ENCODE results near the gene DYNLRB2.

The DYNLRB2 gene

DNA sequence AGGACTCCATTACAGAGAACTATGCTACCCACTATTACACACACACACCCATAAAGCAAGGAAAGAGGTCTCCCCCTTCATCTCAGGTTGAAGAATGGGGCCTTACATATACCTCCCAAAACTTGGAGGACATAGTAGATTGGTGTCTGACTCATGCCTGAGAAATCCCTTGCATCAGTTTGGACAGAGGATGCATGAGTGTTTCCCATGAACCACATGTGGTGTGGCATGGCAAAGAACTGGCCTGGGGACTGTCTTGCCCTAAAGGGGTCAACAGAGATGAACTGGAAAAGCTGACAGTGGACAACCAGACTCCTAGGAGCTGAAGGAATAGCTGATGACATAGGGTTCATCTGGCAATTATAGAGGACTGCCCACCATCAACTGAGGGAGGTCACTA, 54.0 kb downstream of the DYNLRB2 start:
- Histone ChIP-seq H3K36me3 (ENCODE audit: low read length) (no peaks in the 10 kb centered on the region), H3K27ac (ENCODE audit: low read depth, low read length) (no peak overlapping the region), H3K9ac (ENCODE audit: low read length) (no peak overlapping the region), H2AFZ (ENCODE audit: low read depth, low read length, severe bottlenecking) (no peak overlapping the region), H3K4me3 (ENCODE audit: insufficient read depth, low read length, poor library complexity, severe bottlenecking) (no peak overlapping the region), H3K9me2 (replicated peaks; ENCODE audit: insufficient read depth, low read length) (no peaks in the 10 kb centered on the region), H3F3A (ENCODE audit: insufficient read depth) (no peaks in the 10 kb centered on the region), H3K9me3 (ENCODE audit: insufficient read depth, low read length) (no peaks in the 10 kb centered on the region), H4K20me1 (ENCODE audit: low read depth, low read length) (no peaks in the 10 kb centered on the region), H3K4me2 (ENCODE audit: low read depth, low read length, poor library complexity, severe bottlenecking) (no peak overlapping the region), H3K27me3 (ENCODE audit: low read length) (no peaks in the 10 kb centered on the region), H3K79me2 (ENCODE audit: insufficient read depth, low read length) (no peaks in the 10 kb centered on the region)
- TF ChIP-seq CTCF (IDR thresholded peaks at IDR 0.05; ENCODE audit: insufficient read depth, low read length, poor library complexity, severe bottlenecking) (no peak), EZH2phosphoT487 (conservative IDR thresholded peaks at IDR 0.05; ENCODE audit: low read length) (no peak)

- H3K9me3 ChIP-seq (ENCODE audit: insufficient read depth, low read length), result no peaks in the 10 kb centered on the region
- no peak overlapping the region for H3K4me3 ChIP-seq (ENCODE audit: insufficient read depth, low read length, poor library complexity, severe bottlenecking)
- H3F3A ChIP-seq (ENCODE audit: insufficient read depth), result no peaks in the 10 kb centered on the region
- H3K9ac ChIP-seq (ENCODE audit: low read length), result no peak overlapping the region
- no peaks in the 10 kb centered on the region for H3K36me3 ChIP-seq (ENCODE audit: low read length)
- no peaks in the 10 kb centered on the region for H4K20me1 ChIP-seq (ENCODE audit: low read depth, low read length)
- TF ChIP-seq CTCF (IDR thresholded peaks at IDR 0.05; ENCODE audit: insufficient read depth, low read length, poor library complexity, severe bottlenecking) (no peak), EZH2phosphoT487 (conservative IDR thresholded peaks at IDR 0.05; ENCODE audit: low read length) (no peak)
- no peak overlapping the region for H3K4me2 ChIP-seq (ENCODE audit: low read depth, low read length, poor library complexity, severe bottlenecking)
- no peaks in the 10 kb centered on the region for H3K9me2 ChIP-seq (replicated peaks; ENCODE audit: insufficient read depth, low read length)
- no peaks in the 10 kb centered on the region for H3K27me3 ChIP-seq (ENCODE audit: low read length)
- H3K27ac ChIP-seq (ENCODE audit: low read depth, low read length), result no peak overlapping the region
- no peak overlapping the region for H2AFZ ChIP-seq (ENCODE audit: low read depth, low read length, severe bottlenecking)
- no peaks in the 10 kb centered on the region for H3K79me2 ChIP-seq (ENCODE audit: insufficient read depth, low read length)
Observed at GRCh38 chr16:80596507-80597207, 55.9 kb downstream of the DYNLRB2 start.

- Histone ChIP-seq H3K4me2 (ENCODE audit: low read depth, low read length, poor library complexity, severe bottlenecking) (no peak overlapping the region), H3K4me3 (ENCODE audit: insufficient read depth, low read length, poor library complexity, severe bottlenecking) (no peak overlapping the region), H3K9me2 (replicated peaks; ENCODE audit: insufficient read depth, low read length) (no peaks in the 10 kb centered on the region), H3K27me3 (ENCODE audit: low read length) (no peaks in the 10 kb centered on the region), H3K79me2 (ENCODE audit: insufficient read depth, low read length) (no peaks in the 10 kb centered on the region), H3F3A (ENCODE audit: insufficient read depth) (no peaks in the 10 kb centered on the region), H3K9ac (ENCODE audit: low read length) (no peak overlapping the region), H4K20me1 (ENCODE audit: low read depth, low read length) (no peaks in the 10 kb centered on the region), H2AFZ (ENCODE audit: low read depth, low read length, severe bottlenecking) (no peak overlapping the region), H3K27ac (ENCODE audit: low read depth, low read length) (no peak overlapping the region), H3K9me3 (ENCODE audit: insufficient read depth, low read length) (no peaks in the 10 kb centered on the region), H3K36me3 (ENCODE audit: low read length) (no peaks in the 10 kb centered on the region)
- TF ChIP-seq CTCF (IDR thresholded peaks at IDR 0.05; ENCODE audit: insufficient read depth, low read length, poor library complexity, severe bottlenecking), result no peak
- no peak for TF ChIP-seq EZH2phosphoT487 (conservative IDR thresholded peaks at IDR 0.05; ENCODE audit: low read length)
Observed at GRCh38 chr16:80599466-80599865, 58.7 kb downstream of the DYNLRB2 start.
